ENCODE data around the gene PSTPIP1. TPM values are rescaled to one million over a fixed set of nuclear protein-coding genes. Genes with fewer than 3 reads are reported as not detected.

PSTPIP1 gene
- total RNA-seq, 3 donors from 2014 or later (not counting 1 experiment from before 2014, with no cell fraction given) = 218 to 316 (median 228) TPM

DNA sequence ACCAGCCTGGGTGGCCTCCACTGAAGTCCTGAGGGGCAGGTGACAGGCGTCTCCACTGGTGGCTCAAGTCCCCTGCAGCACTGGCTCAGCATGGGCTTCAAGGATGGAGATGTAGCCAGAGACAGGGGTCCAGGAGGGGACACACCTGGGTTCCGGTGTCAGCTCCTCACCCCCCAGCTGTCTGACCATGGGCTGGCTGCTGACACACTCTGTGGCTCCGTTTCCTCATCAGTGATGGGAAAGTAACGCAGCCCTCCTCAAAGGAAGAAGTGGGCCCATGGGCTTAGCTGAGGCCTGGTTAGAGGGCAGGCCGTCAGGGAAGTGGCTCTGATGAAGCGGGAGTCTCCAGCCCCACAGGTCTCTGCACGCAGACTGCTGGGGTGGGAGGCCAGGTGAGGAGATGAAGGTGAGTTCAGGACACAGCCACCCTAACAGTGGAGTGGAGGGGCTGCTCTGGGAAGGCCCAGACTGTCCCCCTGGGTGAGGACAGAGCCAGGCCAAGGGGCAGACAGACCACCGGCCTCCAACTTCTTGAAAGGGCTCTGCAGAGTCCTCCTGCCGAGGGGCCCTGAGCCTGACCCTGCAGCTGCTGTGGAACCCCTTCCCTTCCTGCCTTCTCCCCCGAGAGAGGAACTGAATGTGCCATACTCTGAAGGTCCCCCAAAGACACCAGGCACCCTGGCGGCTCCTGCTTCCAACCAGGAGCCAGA is 24.0 kb downstream of the PSTPIP1 start:
- Histone ChIP-seq H3K9me3 (ENCODE audit: control insufficient read depth, insufficient read depth, low read length) (no peaks in the 10 kb centered on the region), H3K27ac (ENCODE audit: low read length) (peak overlapping the region; percentile 56), H3K27me3 (ENCODE audit: control insufficient read depth, insufficient read depth, low read length) (no peaks in the 10 kb centered on the region), H3K4me3 (ENCODE audit: low read length) (no peak overlapping the region), H3K4me1 (ENCODE audit: control insufficient read depth, insufficient read depth, low read length) (peaks cover 100% of the 10 kb centered on the region), H3K36me3 (ENCODE audit: control insufficient read depth, insufficient read depth, low read length) (peaks cover 47% of the 10 kb centered on the region)
- peaks cover 83 to 98% of the 10 kb centered on the region in 2 donors for H3K4me1 Mint-ChIP-seq
- H3K36me3 Mint-ChIP-seq = no peaks in the 10 kb centered on the region
- H3K27me3 Mint-ChIP-seq (ENCODE audit: low read depth in 2 of 2) = no peaks in the 10 kb centered on the region
- no peak for DNase-seq
- no peaks in the 10 kb centered on the region for H3K9me3 Mint-ChIP-seq
- 76% methylated on average over 11 of the region's 11 CpGs for WGBS (ENCODE audit: insufficient coverage)
- peak overlapping the region; percentile 9 for H3K4me3 Mint-ChIP-seq
- H3K27ac Mint-ChIP-seq = peak overlapping the region; percentile 96 to 99
- ATAC-seq = no peak
- intact Hi-C loops (cut with micrococcal nuclease) = no loop called here
- no peak for TF ChIP-seq CTCF (IDR thresholded peaks at IDR 0.05)

DNA sequence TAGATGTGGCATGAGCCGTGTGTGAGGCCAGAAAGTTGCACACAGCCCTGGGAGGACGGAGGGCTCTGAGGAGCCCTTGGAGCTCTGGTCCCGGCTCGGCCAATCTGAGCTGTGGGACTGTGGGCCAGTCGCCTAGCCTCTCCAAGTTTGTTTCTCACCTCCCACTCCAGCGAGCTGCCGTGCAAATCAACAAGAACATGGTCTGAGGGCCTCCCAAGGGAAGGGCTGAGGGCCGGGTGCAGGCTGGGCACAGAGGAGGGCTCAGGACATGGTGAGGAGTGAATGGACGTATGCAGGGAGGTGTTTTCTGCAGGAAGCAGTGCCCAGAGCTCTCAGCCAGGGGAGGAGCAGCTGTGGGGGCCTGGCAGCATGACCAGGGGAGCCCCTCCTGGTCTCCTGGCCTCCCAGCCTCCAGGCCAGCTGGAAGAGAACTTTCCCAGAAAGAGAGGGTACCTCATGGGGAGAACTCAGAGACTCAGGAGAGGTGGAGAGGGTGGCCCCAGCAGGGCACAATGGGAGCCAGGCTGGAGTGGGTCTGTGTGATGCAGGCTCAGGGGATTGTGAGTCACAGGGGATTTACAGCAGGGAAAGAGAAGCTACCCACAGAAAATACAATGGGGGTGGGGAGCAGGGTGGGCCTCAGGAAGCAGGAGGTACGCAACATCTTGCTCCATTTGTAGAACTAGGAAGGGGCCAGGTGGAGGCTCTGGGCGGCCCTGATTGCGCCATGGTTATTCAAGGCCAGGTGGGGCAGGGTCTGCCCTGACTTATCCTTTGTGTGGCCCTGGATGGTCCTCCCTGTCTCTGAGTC is 24.8 kb downstream of the PSTPIP1 start:
- Histone ChIP-seq H3K4me1 (ENCODE audit: control insufficient read depth, insufficient read depth, low read length) (peaks cover 100% of the 10 kb centered on the region), H3K36me3 (ENCODE audit: control insufficient read depth, insufficient read depth, low read length) (peaks cover 50% of the 10 kb centered on the region), H3K27me3 (ENCODE audit: control insufficient read depth, insufficient read depth, low read length) (no peaks in the 10 kb centered on the region), H3K27ac (ENCODE audit: low read length) (peak overlapping the region; percentile 83), H3K9me3 (ENCODE audit: control insufficient read depth, insufficient read depth, low read length) (no peaks in the 10 kb centered on the region), H3K4me3 (ENCODE audit: low read length) (no peak overlapping the region)
- peak overlapping the region; percentile 96 to 99 for H3K27ac Mint-ChIP-seq
- intact Hi-C loops (cut with micrococcal nuclease) = loop anchor here (5.0 kb wide), 4 partner anchors 32 to 523 kb away; no protein-coding TSS in a partner anchor
- peaks cover 81 to 94% of the 10 kb centered on the region in 2 donors for H3K4me1 Mint-ChIP-seq
- TF ChIP-seq CTCF (IDR thresholded peaks at IDR 0.05) = no peak
- DNase-seq (peak in 1 of 2 donors; percentile 51), ATAC-seq (no peak)
- WGBS (ENCODE audit: insufficient coverage) = 72% methylated on average over 12 of the region's 12 CpGs
- H3K36me3 Mint-ChIP-seq = no peaks in the 10 kb centered on the region
- no peaks in the 10 kb centered on the region for H3K9me3 Mint-ChIP-seq
- H3K4me3 Mint-ChIP-seq = no peak overlapping the region
- H3K27me3 Mint-ChIP-seq (ENCODE audit: low read depth in 2 of 2) = no peaks in the 10 kb centered on the region

- 55% methylated on average over 5 of the region's 6 CpGs for WGBS (ENCODE audit: insufficient coverage)
- Mint-ChIP-seq H3K9me3 (no peaks in the 10 kb centered on the region), H3K4me3 (peak overlapping the region; percentile 36), H3K4me1 (peaks cover 73 to 90% of the 10 kb centered on the region in 2 donors), H3K36me3 (no peaks in the 10 kb centered on the region), H3K27ac (peak overlapping the region; percentile 96 to 99), H3K27me3 (ENCODE audit: low read depth in 2 of 2) (no peaks in the 10 kb centered on the region)
- H3K9me3 ChIP-seq (ENCODE audit: control insufficient read depth, insufficient read depth, low read length) = no peaks in the 10 kb centered on the region
- peaks cover 58% of the 10 kb centered on the region for H3K36me3 ChIP-seq (ENCODE audit: control insufficient read depth, insufficient read depth, low read length)
- intact Hi-C loops (cut with micrococcal nuclease) = loop anchor here (5.0 kb wide), 4 partner anchors 33 to 522 kb away; no protein-coding TSS in a partner anchor
- H3K4me1 ChIP-seq (ENCODE audit: control insufficient read depth, insufficient read depth, low read length) = peaks cover 98% of the 10 kb centered on the region
- DNase-seq = no peak
- no peak overlapping the region for H3K4me3 ChIP-seq (ENCODE audit: low read length)
- no peaks in the 10 kb centered on the region for H3K27me3 ChIP-seq (ENCODE audit: control insufficient read depth, insufficient read depth, low read length)
- peak overlapping the region; percentile 83 for H3K27ac ChIP-seq (ENCODE audit: low read length)
- no peak for ATAC-seq
- TF ChIP-seq CTCF (IDR thresholded peaks at IDR 0.05) = no peak
These were observed 25.6 kb downstream of the PSTPIP1 start for GRCh38 chr15:77020348-77021087.
